Ishikawa (cell line): ENCODE data around the gene COX5B.

ENCODE experiments used
- CEBPB ChIP-seq: IDR thresholded peaks from 2 replicates; pipeline ENCODE4 v1.6.1; 2012
- CREB1 ChIP-seq: IDR thresholded peaks from 2 replicates; pipeline ENCODE4 v1.6.1; 2012; ENCODE audit warnings: low read depth
- EGR1 ChIP-seq: IDR thresholded peaks from 2 replicates; pipeline ENCODE4 v1.6.1; 2012
- EP300 ChIP-seq: IDR thresholded peaks from 2 replicates; pipeline ENCODE4 v1.6.1; 2012; ENCODE audit warnings: borderline replicate concordance
- FOXM1 ChIP-seq: IDR thresholded peaks from 2 replicates; pipeline ENCODE4 v1.6.1; 2012; ENCODE audit warnings: low read depth, borderline replicate concordance
- NFIC ChIP-seq: IDR thresholded peaks from 2 replicates; pipeline ENCODE4 v1.6.1; 2012
- RAD21 ChIP-seq: IDR thresholded peaks from 2 replicates; pipeline ENCODE4 v1.6.1; 2012; ENCODE audit warnings: low read depth
- REST ChIP-seq: IDR thresholded peaks from 2 replicates; pipeline ENCODE4 v1.6.1; 2012; ENCODE audit warnings: low read depth, mild to moderate bottlenecking
- TAF1 ChIP-seq: IDR thresholded peaks from 2 replicates; pipeline ENCODE4 v1.6.1; 2012; ENCODE audit warnings: low read depth, mild to moderate bottlenecking
- TCF12 ChIP-seq: IDR thresholded peaks from 2 replicates; pipeline ENCODE4 v1.6.1; 2012; ENCODE audit warnings: low read depth
- TEAD4 ChIP-seq: IDR thresholded peaks from 2 replicates; pipeline ENCODE4 v1.6.1; 2012
- USF1 ChIP-seq: IDR thresholded peaks from 2 replicates; pipeline ENCODE4 v1.6.1; 2012
- YY1 ChIP-seq: IDR thresholded peaks from 2 replicates; pipeline ENCODE4 v1.6.1; 2012; ENCODE audit warnings: low read depth
- ZBTB7A ChIP-seq: IDR thresholded peaks from 2 replicates; pipeline ENCODE4 v1.6.1; 2012; ENCODE audit warnings: low read depth
- TF ChIP-seq, protein P1 (sequence below): IDR thresholded peaks from 2 replicates; pipeline ENCODE4 v1.6.1; 2012

Gene COX5B

DNA sequence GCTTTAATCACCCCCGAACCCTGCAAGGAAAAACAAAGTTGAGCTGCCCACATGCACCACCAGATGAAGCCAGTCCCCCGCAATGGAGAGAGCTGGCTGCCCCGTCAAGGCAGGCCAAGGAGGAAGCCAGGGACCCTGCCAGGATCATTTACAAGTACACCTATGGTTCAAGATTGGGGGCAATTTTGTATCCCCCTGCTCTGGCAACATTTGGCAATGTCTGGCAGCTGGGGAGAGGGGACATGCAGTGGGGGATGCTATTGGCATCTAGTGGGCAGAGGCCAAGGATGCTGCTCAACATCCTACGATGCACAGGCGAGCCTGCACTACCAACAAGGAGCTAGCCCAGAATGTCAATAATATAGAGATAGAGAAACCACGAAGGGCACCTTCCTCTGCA, 16.1 kb downstream of the COX5B start:
- no peak for TF ChIP-seq YY1
- TF ChIP-seq, protein P1, sequence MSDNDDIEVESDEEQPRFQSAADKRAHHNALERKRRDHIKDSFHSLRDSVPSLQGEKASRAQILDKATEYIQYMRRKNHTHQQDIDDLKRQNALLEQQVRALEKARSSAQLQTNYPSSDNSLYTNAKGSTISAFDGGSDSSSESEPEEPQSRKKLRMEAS: no peak
- TF ChIP-seq EGR1: no peak
- no peak for TF ChIP-seq EP300
- no peak for TF ChIP-seq FOXM1
- TF ChIP-seq TCF12: no peak
- TF ChIP-seq CEBPB: no peak
- TF ChIP-seq CREB1: no peak
- TF ChIP-seq NFIC: no peak
- no peak for TF ChIP-seq TAF1
- no peak for TF ChIP-seq RAD21
- TF ChIP-seq USF1: no peak
- TF ChIP-seq ZBTB7A: no peak
- no peak for TF ChIP-seq REST
- TF ChIP-seq TEAD4: no peak

GRCh38 chr2:97662386-97662894, 16.6 kb downstream of the COX5B start:
- TF ChIP-seq, protein P1: no peak
- no peak for TF ChIP-seq TAF1
- TF ChIP-seq RAD21: no peak
- TF ChIP-seq EGR1: no peak
- TF ChIP-seq REST: no peak
- no peak for TF ChIP-seq ZBTB7A
- no peak for TF ChIP-seq CEBPB
- TF ChIP-seq FOXM1: no peak
- TF ChIP-seq YY1: no peak
- TF ChIP-seq TCF12: no peak
- TF ChIP-seq NFIC: no peak
- TF ChIP-seq USF1: no peak
- TF ChIP-seq CREB1: no peak
- TF ChIP-seq EP300: no peak

DNA sequence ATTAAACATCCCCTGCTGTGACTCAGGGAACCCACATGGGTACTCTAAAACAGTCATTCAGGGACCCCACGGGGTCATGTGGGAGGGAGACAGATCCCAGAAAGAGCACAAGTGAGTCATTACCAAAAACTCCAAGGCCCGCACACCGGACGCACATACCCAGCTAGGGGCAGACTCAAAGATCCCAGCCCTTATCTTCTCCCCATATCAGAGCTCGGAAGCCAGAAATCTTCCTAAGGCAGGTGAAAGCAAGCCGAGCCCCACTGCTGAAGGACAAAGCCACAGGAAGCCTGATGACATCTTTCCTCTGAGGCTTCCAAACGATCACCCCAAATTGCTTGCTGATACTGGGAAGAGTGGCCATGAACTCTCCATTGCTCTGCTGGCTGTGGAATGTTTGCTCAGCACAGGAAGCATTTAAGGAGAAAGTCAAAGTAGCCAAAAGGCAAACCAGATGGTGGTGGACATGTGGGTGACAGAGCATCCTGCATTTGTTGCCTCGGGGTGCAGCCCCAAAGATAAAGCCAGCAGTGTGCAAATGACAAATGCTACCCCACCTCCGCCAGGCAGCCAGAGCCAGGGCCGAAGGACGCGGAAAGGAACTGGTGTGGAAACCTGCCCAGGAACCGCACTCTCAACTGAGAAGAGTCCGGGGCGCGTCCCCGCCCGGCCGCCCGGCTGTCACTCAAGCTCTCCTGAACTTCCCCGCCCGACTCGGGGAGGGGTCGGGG, 17.2 kb downstream of the COX5B start:
- TF ChIP-seq ZBTB7A: peak; percentile 79; the same call in 1 of the 2 replicates
- no peak for TF ChIP-seq EGR1
- TF ChIP-seq, protein P1: peak; percentile 13; the same call in 1 of the 2 replicates

DNA sequence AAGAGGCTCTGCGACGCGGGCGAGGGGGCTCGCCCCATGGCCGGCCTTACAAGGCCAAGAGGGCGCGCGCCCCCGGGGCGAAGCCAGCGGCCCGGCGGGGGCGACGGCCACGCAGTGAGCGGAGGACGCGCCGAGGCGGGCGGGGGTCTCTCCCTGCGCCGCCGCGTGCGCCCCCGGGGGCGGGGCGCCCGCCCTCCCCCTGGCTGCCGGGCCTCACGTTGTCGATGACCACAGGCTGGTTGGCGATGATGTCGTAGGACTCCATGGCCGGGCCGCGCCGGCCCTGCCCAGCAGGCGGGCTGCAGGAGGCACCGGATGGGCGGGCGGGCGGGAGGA, 17.7 kb downstream of the COX5B start:
- TF ChIP-seq USF1: no peak
- peak; percentile 38 for TF ChIP-seq ZBTB7A
- no peak for TF ChIP-seq NFIC
- no peak for TF ChIP-seq TEAD4
- TF ChIP-seq RAD21: no peak
- no peak for TF ChIP-seq CREB1
- TF ChIP-seq TCF12: 0 out of 2 replicates have a peak, but pooled peaks have one; percentile 4

DNA sequence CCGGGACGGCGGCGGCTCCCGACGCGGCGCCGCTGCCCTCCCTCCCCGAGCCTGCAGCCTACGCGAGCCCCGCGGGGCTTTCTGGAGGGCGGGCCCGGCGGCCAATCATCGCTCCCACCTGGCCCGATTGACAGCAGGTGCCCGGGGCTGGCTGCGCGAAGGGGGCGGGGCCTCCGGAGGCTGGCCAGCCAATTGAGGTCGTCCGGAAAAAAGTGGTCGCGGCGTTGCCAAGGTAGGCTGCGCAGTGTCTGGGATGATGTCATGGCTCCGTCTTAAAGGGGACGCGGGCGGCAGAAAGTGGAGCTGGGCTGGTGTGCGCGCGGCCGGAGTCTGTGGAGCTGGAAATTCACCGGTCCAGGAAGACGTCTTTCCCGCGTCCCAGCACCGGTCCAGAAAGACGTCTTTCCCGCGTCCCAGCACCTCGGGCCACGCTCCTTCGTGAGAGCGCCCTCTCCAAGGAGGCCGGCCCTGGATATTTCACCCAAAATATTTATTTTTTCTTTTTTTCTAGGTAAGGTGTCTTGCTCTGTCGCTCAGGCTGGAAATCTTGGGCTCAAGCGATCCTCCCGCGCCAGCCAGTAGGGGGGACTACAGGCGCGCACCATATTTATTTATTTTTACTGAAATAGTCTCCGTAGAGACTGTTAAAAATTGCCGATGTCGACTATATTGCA, 18.2 kb downstream of the COX5B start, which contains the start of gene ACTR1B:
TSS of gene ACTR1B (minus strand) at position 83 of the 674 bp plus-strand sequence. CDS start 154 bp downstream, outside the sequence.
- 0 out of 2 replicates have a peak, but pooled peaks have one; percentile 5 for TF ChIP-seq NFIC
- no peak; the same call in 1 of the 2 replicates for TF ChIP-seq USF1
- peak; percentile 27; the same call in 1 of the 2 replicates for TF ChIP-seq YY1
- 0 out of 2 replicates have a peak, but pooled peaks have one; percentile 7 for TF ChIP-seq TCF12
- TF ChIP-seq ZBTB7A: no peak
- peak; percentile 40; the same call in 1 of the 2 replicates for TF ChIP-seq TAF1
- peak; percentile 58 for TF ChIP-seq CREB1
- TF ChIP-seq EP300: peak; percentile 14; the same call in 1 of the 2 replicates
- TF ChIP-seq FOXM1: no peak
- TF ChIP-seq RAD21: peak; percentile 45
- no peak for TF ChIP-seq REST
- no peak for TF ChIP-seq TEAD4
- TF ChIP-seq, protein P1: peak; percentile 81
- no peak for TF ChIP-seq EGR1
- TF ChIP-seq CEBPB: no peak
